ENCODE results near the gene TRAF3IP1. TPM values are rescaled to one million over a fixed set of nuclear protein-coding genes. Genes with fewer than 3 reads are reported as not detected.

The TRAF3IP1 gene
- total and polyA plus RNA-seq, 2 donors (not counting 1 experiment from before 2014, with no cell fraction given), result 1.4 to 15.5 TPM

DNA sequence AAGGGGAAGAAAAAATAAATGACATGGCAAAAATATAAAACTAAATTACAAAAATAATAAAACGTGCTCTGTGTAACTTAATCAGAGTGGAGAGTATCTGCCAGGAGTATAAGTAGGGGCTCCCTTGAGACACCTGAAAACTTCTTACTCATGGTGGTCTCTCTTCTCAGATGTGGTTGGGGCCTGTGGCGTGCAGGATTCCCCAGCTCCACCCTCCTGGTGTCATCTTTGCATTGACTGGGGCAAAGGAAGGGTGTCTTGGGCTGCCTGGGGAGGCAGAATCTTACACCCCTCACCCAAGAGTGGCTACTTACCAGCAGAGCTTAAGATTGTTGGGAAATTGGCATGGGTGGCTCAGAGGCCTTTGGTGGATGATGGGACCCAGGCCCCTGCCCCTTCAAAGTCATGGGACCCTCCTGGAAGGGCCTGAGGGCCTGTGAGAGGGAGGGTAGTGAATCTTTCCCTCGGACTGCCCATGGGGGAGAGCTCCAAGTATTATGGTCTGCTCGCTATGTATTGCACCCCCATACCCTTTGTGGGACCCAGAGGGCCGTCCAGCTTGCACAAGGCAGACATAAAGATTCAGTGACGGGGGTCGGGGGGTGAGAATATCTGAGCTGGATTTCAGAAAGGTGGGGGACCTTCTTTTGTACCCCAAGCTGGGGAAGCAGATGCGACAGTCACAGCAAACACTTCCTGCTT, 6.9 kb upstream of the TRAF3IP1 start:
- H3K36me3 ChIP-seq (replicated peaks in 1 of 2; ENCODE audit: control extremely low read depth in 1 of 2, control insufficient read depth in 1 of 2, extremely low read depth in 1 of 2, insufficient read depth in 2 of 2, low read length in 1 of 2), result no peaks in the 10 kb centered on the region
- H4K20me1 ChIP-seq (ENCODE audit: control insufficient read depth, insufficient read depth, low read length, poor library complexity, severe bottlenecking), result no peaks in the 10 kb centered on the region
- H3K79me2 ChIP-seq (ENCODE audit: control insufficient read depth, insufficient read depth, low read length), result no peaks in the 10 kb centered on the region
- no peak overlapping the region for H3K27ac ChIP-seq (ENCODE audit: low read length in 2 of 2)
- H2AFZ ChIP-seq (ENCODE audit: insufficient read depth, low read depth, low read length, poor library complexity, severe bottlenecking), result no peak overlapping the region
- WGBS (ENCODE audit: insufficient coverage), result 83% methylated on average over 2 of the region's 8 CpGs
- TF ChIP-seq CTCF (IDR thresholded peaks at IDR 0.05), result no peak
- no peak for TF ChIP-seq EZH2 (IDR thresholded peaks at IDR 0.05; ENCODE audit: borderline replicate concordance, insufficient read depth, low read depth, low read length, poor library complexity, severe bottlenecking)
- Mint-ChIP-seq H3K4me3 (no peak overlapping the region), H3K9me3 (ENCODE audit: insufficient read depth) (no peaks in the 10 kb centered on the region), H3K27me3 (peaks cover 12% of the 10 kb centered on the region), H3K4me1 (peaks cover 2% of the 10 kb centered on the region), H3K27ac (no peak overlapping the region)
- H3K4me2 ChIP-seq (replicated peaks; ENCODE audit: low read depth, low read length, poor library complexity, severe bottlenecking), result no peak overlapping the region
- intact Hi-C loops (cut with micrococcal nuclease), result no loop called here
- peaks cover 0 to 5% (median 0%) of the 10 kb centered on the region in 4 experiments for H3K27me3 ChIP-seq (replicated peaks in 1 of 4; ENCODE audit: control extremely low read depth in 1 of 4, control insufficient read depth in 3 of 4, insufficient read depth in 4 of 4, low read length in 3 of 4)
- no peaks in the 10 kb centered on the region for H3K9me3 ChIP-seq (ENCODE audit: control extremely low read depth in 1 of 3, control insufficient read depth in 2 of 3, insufficient read depth in 1 of 3, low read length in 2 of 3)
- no peak for ATAC-seq (ENCODE audit: low read depth)
- ChIA-PET CTCF (no interaction called here), POLR2A (no interaction called here)
- no peak overlapping the region for H3K9ac ChIP-seq (ENCODE audit: low read length)
- no peak overlapping the region for H3K4me3 ChIP-seq (ENCODE audit: control extremely low read depth in 1 of 5, extremely low read depth in 1 of 5, insufficient read depth in 1 of 5, low read depth in 2 of 5, low read length in 4 of 5)
- H3K4me1 ChIP-seq (ENCODE audit: control insufficient read depth in 2 of 2, insufficient read depth in 2 of 2, low read length in 2 of 2), result no peaks in the 10 kb centered on the region
- DNase-seq, result no peak

GRCh38 chr2:238313991-238314350, 6.3 kb upstream of the TRAF3IP1 start:
- no peak overlapping the region for H3K4me2 ChIP-seq (replicated peaks; ENCODE audit: low read depth, low read length, poor library complexity, severe bottlenecking)
- H4K20me1 ChIP-seq (ENCODE audit: control insufficient read depth, insufficient read depth, low read length, poor library complexity, severe bottlenecking), result no peaks in the 10 kb centered on the region
- H2AFZ ChIP-seq (ENCODE audit: insufficient read depth, low read depth, low read length, poor library complexity, severe bottlenecking), result no peak overlapping the region
- 71% methylated on average over 1 of the region's 2 CpGs for WGBS (ENCODE audit: insufficient coverage)
- CTCF ChIA-PET, result interaction anchor here (0.7 kb wide), 1 partner anchor 576 kb away, joined by 3 read pairs; no protein-coding TSS in a partner anchor
- no peak for TF ChIP-seq EZH2 (IDR thresholded peaks at IDR 0.05; ENCODE audit: borderline replicate concordance, insufficient read depth, low read depth, low read length, poor library complexity, severe bottlenecking)
- TF ChIP-seq CTCF (IDR thresholded peaks at IDR 0.05), result no peak
- no peaks in the 10 kb centered on the region for H3K79me2 ChIP-seq (ENCODE audit: control insufficient read depth, insufficient read depth, low read length)
- H3K9me3 ChIP-seq (ENCODE audit: control extremely low read depth in 1 of 3, control insufficient read depth in 2 of 3, insufficient read depth in 1 of 3, low read length in 2 of 3), result no peaks in the 10 kb centered on the region
- no peaks in the 10 kb centered on the region for H3K9me3 Mint-ChIP-seq (ENCODE audit: insufficient read depth)
- ATAC-seq (ENCODE audit: low read depth), result no peak
- H3K9ac ChIP-seq (ENCODE audit: low read length), result no peak overlapping the region
- H3K4me3 Mint-ChIP-seq, result no peak overlapping the region
- intact Hi-C loops (cut with micrococcal nuclease), result no loop called here
- no peak overlapping the region for H3K27ac Mint-ChIP-seq
- POLR2A ChIA-PET, result no interaction called here
- H3K36me3 ChIP-seq (replicated peaks in 1 of 2; ENCODE audit: control extremely low read depth in 1 of 2, control insufficient read depth in 1 of 2, extremely low read depth in 1 of 2, insufficient read depth in 2 of 2, low read length in 1 of 2), result no peaks in the 10 kb centered on the region
- H3K4me1 Mint-ChIP-seq, result peaks cover 2% of the 10 kb centered on the region
- peaks cover 12% of the 10 kb centered on the region for H3K27me3 Mint-ChIP-seq
- DNase-seq, result no peak
- no peaks in the 10 kb centered on the region for H3K4me1 ChIP-seq (ENCODE audit: control insufficient read depth in 2 of 2, insufficient read depth in 2 of 2, low read length in 2 of 2)
- H3K27ac ChIP-seq (ENCODE audit: low read length in 2 of 2), result no peak overlapping the region
- peaks cover 0 to 5% (median 0%) of the 10 kb centered on the region in 4 experiments for H3K27me3 ChIP-seq (replicated peaks in 1 of 4; ENCODE audit: control extremely low read depth in 1 of 4, control insufficient read depth in 3 of 4, insufficient read depth in 4 of 4, low read length in 3 of 4)
- H3K4me3 ChIP-seq (ENCODE audit: control extremely low read depth in 1 of 5, extremely low read depth in 1 of 5, insufficient read depth in 1 of 5, low read depth in 2 of 5, low read length in 4 of 5), result no peak overlapping the region

All from B cell (primary cell).